GM12891 (cell line): Measurements from ENCODE around the gene CHST8.

Source experiments
- PAX5 ChIP-seq: IDR thresholded peaks from 2 replicates; pipeline ENCODE4 v1.6.1; 2011; ENCODE audit warnings: low read length, moderate library complexity, mild to moderate bottlenecking; ENCODE audit not compliant: insufficient read depth, severe bottlenecking
- POLR2A ChIP-seq: IDR thresholded peaks from 2 replicates; pipeline ENCODE4 v1.6.1; 2011; ENCODE audit warnings: low read depth, low read length, control low read depth
- POLR2AphosphoS5 ChIP-seq: IDR thresholded peaks from 2 replicates; pipeline ENCODE4 v1.6.1; 2011; ENCODE audit warnings: low read depth, low read length, control low read depth
- POU2F2 ChIP-seq: IDR thresholded peaks from 2 replicates; pipeline ENCODE4 v1.6.1; 2011; ENCODE audit warnings: low read depth, mild to moderate bottlenecking, control low read depth, low read length, moderate library complexity
- SPI1 ChIP-seq: IDR thresholded peaks from 2 replicates; pipeline ENCODE4 v1.6.1; 2011; ENCODE audit warnings: low read depth, low read length, control low read depth
- TAF1 ChIP-seq: IDR thresholded peaks from 2 replicates; pipeline ENCODE4 v1.6.1; 2011; ENCODE audit warnings: low read depth, low read length, control low read depth

DNA sequence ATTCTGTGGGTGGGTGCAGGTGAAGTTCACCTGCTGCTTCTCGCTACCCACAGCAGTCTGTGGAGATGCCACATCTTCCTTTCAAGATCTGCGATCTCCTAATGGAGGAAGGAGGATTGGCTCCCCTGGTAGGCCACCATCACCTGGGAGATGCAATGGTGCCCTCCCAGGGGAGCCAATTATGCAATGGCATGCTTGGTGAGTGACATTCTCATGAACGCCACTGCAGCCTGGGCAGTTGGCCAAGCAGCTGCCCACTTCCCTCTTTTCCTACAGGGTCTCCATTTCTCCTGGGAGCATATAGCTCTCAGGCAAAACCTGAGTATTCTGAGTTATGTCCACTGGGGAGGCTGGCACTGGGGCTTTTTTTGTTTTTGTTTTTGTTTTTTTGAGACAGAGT is 91.4 kb downstream of the CHST8 start:
- no peak for TF ChIP-seq POLR2AphosphoS5
- TF ChIP-seq POLR2A, result no peak
- TF ChIP-seq TAF1, result no peak
- no peak for TF ChIP-seq PAX5
- TF ChIP-seq SPI1, result no peak
- no peak for TF ChIP-seq POU2F2
